22Rv1 (cell line): ENCODE measurements around the gene GALNT18.

Experiments used
- ZFX ChIP-seq: fragments of 450-650 bp; IDR thresholded peaks from 2 replicates; pipeline ENCODE4 v1.6.1; 2017; ENCODE audit warnings: antibody characterized with exemption, borderline replicate concordance
- TF ChIP-seq, protein P1 (sequence below): fragments of 450-650 bp; IDR thresholded peaks from 2 replicates; pipeline ENCODE4 v1.5.1; 2017; ENCODE audit warnings: mild to moderate bottlenecking

DNA sequence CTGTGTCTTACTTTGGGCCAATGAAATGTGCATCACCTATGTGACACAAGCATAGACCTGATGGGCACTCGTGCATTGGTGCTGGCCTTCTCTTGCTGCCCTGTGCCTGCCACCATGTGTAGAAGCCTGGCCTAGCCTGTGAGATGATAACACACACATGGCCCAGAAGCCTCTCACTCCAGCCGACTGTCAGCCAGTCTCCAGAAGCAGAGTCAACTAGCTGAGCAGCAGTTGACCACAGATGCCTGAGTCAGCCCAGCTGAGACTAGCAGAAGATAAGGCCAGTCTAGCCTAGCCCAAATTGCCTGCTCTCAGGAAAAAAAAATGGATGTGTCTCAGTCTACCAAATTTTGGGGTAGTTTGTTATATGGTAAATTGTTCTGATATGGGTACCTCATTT, 314.9 kb downstream of the GALNT18 start:
- TF ChIP-seq, protein P1, sequence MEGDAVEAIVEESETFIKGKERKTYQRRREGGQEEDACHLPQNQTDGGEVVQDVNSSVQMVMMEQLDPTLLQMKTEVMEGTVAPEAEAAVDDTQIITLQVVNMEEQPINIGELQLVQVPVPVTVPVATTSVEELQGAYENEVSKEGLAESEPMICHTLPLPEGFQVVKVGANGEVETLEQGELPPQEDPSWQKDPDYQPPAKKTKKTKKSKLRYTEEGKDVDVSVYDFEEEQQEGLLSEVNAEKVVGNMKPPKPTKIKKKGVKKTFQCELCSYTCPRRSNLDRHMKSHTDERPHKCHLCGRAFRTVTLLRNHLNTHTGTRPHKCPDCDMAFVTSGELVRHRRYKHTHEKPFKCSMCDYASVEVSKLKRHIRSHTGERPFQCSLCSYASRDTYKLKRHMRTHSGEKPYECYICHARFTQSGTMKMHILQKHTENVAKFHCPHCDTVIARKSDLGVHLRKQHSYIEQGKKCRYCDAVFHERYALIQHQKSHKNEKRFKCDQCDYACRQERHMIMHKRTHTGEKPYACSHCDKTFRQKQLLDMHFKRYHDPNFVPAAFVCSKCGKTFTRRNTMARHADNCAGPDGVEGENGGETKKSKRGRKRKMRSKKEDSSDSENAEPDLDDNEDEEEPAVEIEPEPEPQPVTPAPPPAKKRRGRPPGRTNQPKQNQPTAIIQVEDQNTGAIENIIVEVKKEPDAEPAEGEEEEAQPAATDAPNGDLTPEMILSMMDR = no peak
- no peak for TF ChIP-seq ZFX
